Karpas-422 (cell line): ENCODE data around the gene RCSD1. TPM values are rescaled to one million over a fixed set of nuclear protein-coding genes. Genes with fewer than 3 reads are reported as not detected.

Experiments used
- DNase-seq: peaks from one replicate; pipeline ENCODE4 v3.0.0-alpha.2; 2015
- H2AFZ ChIP-seq: fragments of 200-600 bp; sonication (generic); 2 replicates; pipeline ENCODE4 v1.6.1; 2014; ENCODE audit warnings: antibody characterized with exemption, low read length, mixed read lengths
- H3K27ac ChIP-seq: fragments of 200-600 bp; sonication (generic); 2 replicates; pipeline ENCODE4 v1.5.1; 2014; ENCODE audit warnings: mild to moderate bottlenecking, low read length, moderate library complexity
- H3K27me3 ChIP-seq: fragments of 200-600 bp; sonication (generic); 2 replicates; pipeline ENCODE4 v1.6.1; 2014; ENCODE audit warnings: low read length, mixed read lengths
- H3K36me3 ChIP-seq: fragments of 200-600 bp; sonication (generic); 2 replicates; pipeline ENCODE4 v1.6.1; 2014; ENCODE audit warnings: low read length, mixed read lengths; ENCODE audit not compliant: insufficient read depth
- H3K4me1 ChIP-seq: fragments of 200-600 bp; sonication (generic); 2 replicates; pipeline ENCODE4 v1.6.1; 2014; ENCODE audit warnings: mild to moderate bottlenecking, low read length, mixed read lengths
- H3K4me2 ChIP-seq: fragments of 200-600 bp; sonication (generic); 2 replicates; pipeline ENCODE4 v1.6.1; 2014; ENCODE audit warnings: low read length, low read depth, mild to moderate bottlenecking; ENCODE audit not compliant: poor library complexity, severe bottlenecking
- H3K4me3 ChIP-seq: fragments of 200-600 bp; sonication (generic); 2 replicates; pipeline ENCODE4 v1.5.1; 2014; ENCODE audit warnings: mild to moderate bottlenecking, antibody characterized with exemption, low read length, mixed read lengths
- H3K79me2 ChIP-seq: fragments of 200-600 bp; sonication (generic); 2 replicates; pipeline ENCODE4 v1.6.1; 2014; ENCODE audit warnings: mild to moderate bottlenecking, low read length, mixed read lengths
- H3K9ac ChIP-seq: fragments of 200-600 bp; sonication (generic); 2 replicates; pipeline ENCODE4 v1.6.0; 2014; ENCODE audit warnings: low read length
- H3K9me2 ChIP-seq: fragments of 200-600 bp; sonication (generic), shearing (Covaris generic); replicated peaks from 2 replicates; pipeline ENCODE4 v1.6.0; 2014; ENCODE audit warnings: mild to moderate bottlenecking, low read length, moderate library complexity; ENCODE audit not compliant: insufficient read depth
- H3K9me3 ChIP-seq: fragments of 300-700, 200-600 bp; sonication (generic); 2 replicates; pipeline ENCODE4 v1.6.1; 2014; ENCODE audit warnings: low read length, mixed read lengths
- H4K20me1 ChIP-seq: fragments of 200-600 bp; sonication (generic); 2 replicates; pipeline ENCODE4 v1.6.1; 2014; ENCODE audit warnings: mild to moderate bottlenecking, antibody characterized with exemption, low read length, low read depth; ENCODE audit not compliant: insufficient read depth
- total RNA-seq: library from RNA; depleted of rRNA; stranded (reverse); fragments of >200 nt; shearing (Covaris generic); gene quantifications from 2 replicates; pipeline ENCODE4 v1.2.3, GENCODE V29; 2014; ENCODE audit warnings: low replicate concordance; rRNA removed

The RCSD1 gene, protein sequence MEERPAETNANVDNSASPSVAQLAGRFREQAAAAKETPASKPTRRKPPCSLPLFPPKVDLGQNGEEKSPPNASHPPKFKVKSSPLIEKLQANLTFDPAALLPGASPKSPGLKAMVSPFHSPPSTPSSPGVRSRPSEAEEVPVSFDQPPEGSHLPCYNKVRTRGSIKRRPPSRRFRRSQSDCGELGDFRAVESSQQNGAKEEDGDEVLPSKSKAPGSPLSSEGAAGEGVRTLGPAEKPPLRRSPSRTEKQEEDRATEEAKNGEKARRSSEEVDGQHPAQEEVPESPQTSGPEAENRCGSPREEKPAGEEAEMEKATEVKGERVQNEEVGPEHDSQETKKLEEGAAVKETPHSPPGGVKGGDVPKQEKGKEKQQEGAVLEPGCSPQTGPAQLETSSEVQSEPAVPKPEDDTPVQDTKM
- 85.4 and 116 TPM in 2 replicates for total RNA-seq

DNA sequence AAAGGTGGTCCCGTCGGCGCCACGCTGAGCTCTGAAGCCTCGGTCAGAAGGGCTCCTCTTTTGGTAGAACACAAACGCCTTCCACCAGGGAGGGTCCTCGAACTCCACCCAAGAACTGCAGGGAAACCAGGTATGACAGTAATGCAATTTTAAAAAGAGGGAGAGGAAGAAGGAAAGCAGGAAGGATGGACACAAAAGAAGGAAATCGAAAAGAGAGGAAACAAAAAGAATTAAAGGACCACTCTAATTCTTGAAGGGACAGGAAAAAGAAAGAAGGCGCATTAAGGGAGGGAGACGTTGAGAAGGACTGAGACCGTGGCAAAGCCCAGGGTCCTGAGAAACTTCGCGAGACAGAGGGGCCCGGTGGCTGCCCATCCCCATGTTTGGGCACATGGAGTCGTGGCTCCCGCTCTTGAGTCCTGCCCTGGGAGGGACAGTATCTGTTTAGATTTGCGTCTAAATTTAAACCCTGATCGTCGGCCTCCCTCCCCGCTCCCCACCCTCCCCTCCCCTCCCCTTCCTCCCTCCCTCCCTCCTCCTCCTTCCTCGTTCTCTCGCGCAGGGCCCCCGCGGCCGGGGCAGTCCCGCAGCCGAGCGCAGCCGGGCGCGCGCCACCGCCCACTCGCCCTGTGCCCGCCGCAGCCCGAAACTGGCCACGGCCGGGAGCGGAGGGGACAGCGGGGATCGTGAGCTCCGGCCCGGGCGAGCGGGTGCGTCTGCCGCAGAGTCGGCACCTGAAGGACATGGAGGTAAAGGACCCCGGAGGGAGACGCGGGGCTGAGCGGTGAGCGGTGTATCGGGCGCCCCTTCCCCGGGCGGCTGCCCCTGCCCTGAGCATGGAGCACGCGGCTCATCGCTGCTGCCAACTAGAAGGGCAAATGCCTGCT lies at the start of gene RCSD1:
RCSD1 (plus strand) TSS at position 552 of the 887 bp plus-strand sequence; CDS start at position 744, 192 bp downstream.
- H3K9me2 ChIP-seq = no peaks in the 10 kb centered on the region
- no peaks in the 10 kb centered on the region for H3K27me3 ChIP-seq
- H3K79me2 ChIP-seq = peaks cover 46% of the 10 kb centered on the region
- no peaks in the 10 kb centered on the region; the same call in 1 of the 2 replicates for H3K36me3 ChIP-seq
- peak within 1 kb of the TSS; percentile 94 for H3K4me2 ChIP-seq
- H4K20me1 ChIP-seq = no peaks in the 10 kb centered on the region
- DNase-seq = peak; percentile 87
- no peaks in the 10 kb centered on the region for H3K9me3 ChIP-seq
- H3K4me1 ChIP-seq = peaks cover 83% of the 10 kb centered on the region
- peak within 1 kb of the TSS; percentile 94 for H3K9ac ChIP-seq
- peak within 1 kb of the TSS; percentile 93 for H3K27ac ChIP-seq
- peak within 1 kb of the TSS; percentile 0; the same call in 1 of the 2 replicates for H2AFZ ChIP-seq
- H3K4me3 ChIP-seq = peak within 1 kb of the TSS; percentile 81

DNA sequence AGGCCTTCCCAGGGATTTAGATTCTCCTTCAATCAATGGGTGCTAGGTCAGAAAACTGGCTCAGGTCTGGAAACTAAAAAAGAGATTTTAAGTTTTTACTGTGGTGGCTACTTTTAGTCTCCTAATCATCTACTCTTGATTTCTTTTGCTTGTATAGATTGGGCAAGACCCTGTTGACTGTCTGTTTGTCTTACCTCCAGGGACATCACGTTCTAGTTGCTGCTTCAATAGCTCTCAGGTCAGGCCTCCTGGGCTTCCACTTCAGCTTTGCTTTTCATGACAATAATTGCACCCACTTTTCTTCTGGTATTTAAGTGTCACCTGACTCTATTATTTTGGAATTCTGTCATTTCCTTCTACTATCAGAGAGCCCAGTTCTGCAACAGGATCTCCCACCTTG lies 48.0 kb upstream of the RCSD1 start:
- no peak overlapping the region for H3K27ac ChIP-seq
- no peaks in the 10 kb centered on the region for H3K4me1 ChIP-seq
- no peaks in the 10 kb centered on the region for H3K9me2 ChIP-seq
- H3K9ac ChIP-seq = no peak overlapping the region
- no peaks in the 10 kb centered on the region for H3K9me3 ChIP-seq
- DNase-seq = no peak
- H3K4me2 ChIP-seq = no peak overlapping the region
- no peaks in the 10 kb centered on the region; the same call in 1 of the 2 replicates for H3K27me3 ChIP-seq
- H3K36me3 ChIP-seq = no peaks in the 10 kb centered on the region
- H3K79me2 ChIP-seq = no peaks in the 10 kb centered on the region
- H3K4me3 ChIP-seq = no peak overlapping the region
- no peak overlapping the region for H2AFZ ChIP-seq
- no peaks in the 10 kb centered on the region for H4K20me1 ChIP-seq

DNA sequence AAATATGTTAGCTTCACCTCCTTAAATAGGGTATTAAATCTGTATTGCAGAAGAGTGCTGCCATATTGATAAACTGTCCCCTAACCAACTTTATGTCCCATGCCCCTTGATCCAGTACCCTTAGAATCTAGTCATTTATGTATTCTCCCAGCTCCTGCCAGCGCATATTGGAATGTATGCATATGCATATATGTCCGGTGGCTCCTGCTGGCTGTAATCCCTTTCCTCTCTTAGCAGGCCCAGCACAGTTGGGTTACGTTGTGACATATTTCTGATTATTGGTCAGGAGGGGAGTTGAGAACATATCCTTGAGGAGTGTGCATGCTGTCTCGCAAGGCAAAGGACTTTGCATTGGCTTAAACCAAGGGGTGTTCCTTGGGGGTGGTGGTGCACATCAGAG lies 47.3 kb upstream of the RCSD1 start:
- Histone ChIP-seq H3K9ac (no peak overlapping the region), H3K79me2 (no peaks in the 10 kb centered on the region), H3K4me2 (no peak overlapping the region), H4K20me1 (no peaks in the 10 kb centered on the region), H3K4me1 (peaks cover 5% of the 10 kb centered on the region), H3K9me2 (no peaks in the 10 kb centered on the region), H3K27me3 (no peaks in the 10 kb centered on the region; the same call in 1 of the 2 replicates), H3K36me3 (no peaks in the 10 kb centered on the region), H2AFZ (no peak overlapping the region), H3K4me3 (no peak overlapping the region), H3K27ac (no peak overlapping the region), H3K9me3 (no peaks in the 10 kb centered on the region)
- DNase-seq = no peak

DNA sequence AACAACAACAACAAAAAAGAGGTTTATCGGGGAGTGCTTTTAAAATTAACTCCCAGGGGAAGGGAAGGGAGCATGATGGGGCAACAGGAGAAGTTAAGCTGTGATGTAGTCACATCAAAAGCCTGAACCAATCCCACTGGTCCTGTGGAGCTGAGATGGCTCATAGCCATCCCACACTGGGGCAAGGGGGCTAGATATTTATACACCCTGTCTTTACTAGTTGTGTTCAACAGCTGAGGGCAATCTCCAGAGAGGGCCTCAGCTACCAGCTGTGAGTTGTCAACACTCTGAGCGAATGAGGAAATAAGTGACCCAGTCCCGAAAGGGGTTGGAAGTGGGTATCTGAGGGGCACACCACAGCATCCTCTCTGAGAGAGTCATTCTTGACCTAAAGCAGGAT lies 45.5 kb upstream of the RCSD1 start:
- Histone ChIP-seq H3K4me1 (peaks cover 11% of the 10 kb centered on the region), H3K27ac (no peak overlapping the region), H3K4me3 (no peak overlapping the region), H3K79me2 (no peaks in the 10 kb centered on the region), H3K27me3 (no peaks in the 10 kb centered on the region; the same call in 1 of the 2 replicates), H3K9ac (no peak overlapping the region), H2AFZ (no peak overlapping the region), H4K20me1 (no peaks in the 10 kb centered on the region), H3K9me3 (no peaks in the 10 kb centered on the region), H3K9me2 (no peaks in the 10 kb centered on the region), H3K36me3 (no peaks in the 10 kb centered on the region), H3K4me2 (no peak overlapping the region)
- no peak for DNase-seq

DNA sequence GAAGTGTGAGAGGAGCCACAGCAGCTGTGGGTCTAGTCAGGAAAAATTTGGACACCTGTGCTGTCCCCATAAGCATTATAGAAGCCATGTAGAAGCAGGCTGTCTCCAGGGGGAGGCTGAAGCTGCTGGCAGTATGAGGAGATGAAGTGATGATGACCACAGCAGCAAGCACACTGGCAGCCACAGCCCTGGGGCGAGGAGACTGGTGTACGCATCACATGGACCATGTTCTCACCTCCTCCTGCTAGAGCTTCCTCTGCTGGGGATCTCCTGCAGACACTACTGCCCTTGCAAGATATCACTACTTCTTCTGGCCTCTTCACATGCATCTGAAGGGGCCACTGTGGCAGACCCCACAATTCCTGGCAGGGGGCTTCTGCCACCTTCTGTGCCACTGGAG lies 42.7 kb upstream of the RCSD1 start:
- Histone ChIP-seq H3K36me3 (no peaks in the 10 kb centered on the region), H3K79me2 (no peaks in the 10 kb centered on the region), H3K4me1 (peaks cover 13% of the 10 kb centered on the region), H3K9ac (no peak overlapping the region), H2AFZ (no peak overlapping the region), H4K20me1 (no peaks in the 10 kb centered on the region), H3K9me2 (no peaks in the 10 kb centered on the region), H3K27ac (no peak overlapping the region), H3K9me3 (no peaks in the 10 kb centered on the region), H3K4me3 (no peak overlapping the region), H3K27me3 (no peaks in the 10 kb centered on the region; the same call in 1 of the 2 replicates), H3K4me2 (no peak overlapping the region)
- DNase-seq = no peak

DNA sequence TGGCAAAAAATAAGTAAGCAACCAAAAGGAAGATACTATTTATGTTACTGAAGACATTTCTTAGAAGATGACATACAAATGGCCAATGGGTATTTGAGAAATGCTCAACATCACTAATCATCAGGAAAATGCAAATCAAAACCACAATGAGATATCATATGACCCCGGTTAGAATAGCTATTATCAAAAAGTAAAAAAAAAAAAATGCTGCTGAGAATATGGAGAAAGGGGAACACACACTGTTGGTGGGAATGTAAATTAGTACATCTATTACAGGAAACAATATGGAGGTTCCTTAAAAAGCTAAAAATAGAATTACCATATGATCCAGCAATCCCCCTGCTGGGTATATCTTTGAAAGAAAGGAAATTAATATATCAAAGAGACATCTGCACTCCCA lies 42.2 kb upstream of the RCSD1 start:
- Histone ChIP-seq H3K79me2 (no peaks in the 10 kb centered on the region), H3K4me2 (no peak overlapping the region), H3K4me3 (no peak overlapping the region), H3K9me2 (no peaks in the 10 kb centered on the region), H3K36me3 (no peaks in the 10 kb centered on the region), H4K20me1 (no peaks in the 10 kb centered on the region), H3K4me1 (peaks cover 13% of the 10 kb centered on the region), H3K9me3 (no peaks in the 10 kb centered on the region), H3K9ac (no peak overlapping the region), H3K27ac (no peak overlapping the region), H3K27me3 (no peaks in the 10 kb centered on the region; the same call in 1 of the 2 replicates), H2AFZ (no peak overlapping the region)
- peak; percentile 50 for DNase-seq

DNA sequence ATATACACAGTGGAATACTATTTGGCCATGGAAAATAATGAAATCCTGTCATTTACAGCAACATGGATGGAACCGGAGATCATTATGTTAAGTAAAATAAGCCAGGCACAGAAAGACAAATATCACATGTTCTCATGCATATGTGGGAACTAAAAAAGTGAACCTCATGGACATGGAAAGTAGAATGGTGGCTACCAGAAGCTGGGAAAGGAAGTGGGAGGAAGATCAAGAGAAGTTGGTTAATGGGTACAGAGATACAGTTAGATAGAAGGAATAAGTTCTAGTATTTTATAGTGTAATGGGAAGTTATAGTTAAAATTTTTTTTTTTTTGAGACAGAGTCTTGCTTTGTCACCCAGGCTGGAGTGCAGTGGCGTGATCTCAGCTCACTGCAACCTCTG lies 41.7 kb upstream of the RCSD1 start:
- no peak overlapping the region for H3K4me3 ChIP-seq
- H3K27ac ChIP-seq = no peak overlapping the region
- no peak overlapping the region for H3K9ac ChIP-seq
- no peaks in the 10 kb centered on the region for H3K36me3 ChIP-seq
- H3K79me2 ChIP-seq = no peaks in the 10 kb centered on the region
- peaks cover 13% of the 10 kb centered on the region for H3K4me1 ChIP-seq
- H2AFZ ChIP-seq = no peak overlapping the region
- no peaks in the 10 kb centered on the region for H4K20me1 ChIP-seq
- H3K4me2 ChIP-seq = no peak overlapping the region
- no peaks in the 10 kb centered on the region; the same call in 1 of the 2 replicates for H3K27me3 ChIP-seq
- H3K9me3 ChIP-seq = no peaks in the 10 kb centered on the region
- DNase-seq = no peak
- no peaks in the 10 kb centered on the region for H3K9me2 ChIP-seq

DNA sequence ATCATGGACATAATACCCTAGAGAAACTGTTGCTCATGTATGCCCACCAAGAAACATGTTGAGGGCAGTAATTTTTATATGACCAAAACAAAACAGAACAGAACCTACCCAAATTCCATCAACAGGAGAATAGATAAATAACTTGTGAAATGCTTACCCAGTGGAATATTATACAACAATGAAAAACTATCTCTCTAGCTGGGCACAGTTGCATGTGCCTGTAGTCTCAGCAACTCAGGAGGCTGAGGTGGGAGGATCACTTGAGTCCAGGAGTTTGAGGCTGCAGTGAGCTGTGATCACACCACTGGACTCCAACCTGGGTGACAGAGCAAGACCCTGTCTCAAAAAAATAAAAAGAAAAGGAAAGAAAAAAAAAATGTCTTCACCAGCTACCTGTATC lies 37.6 kb upstream of the RCSD1 start:
- H3K27ac ChIP-seq = no peak overlapping the region
- H3K4me3 ChIP-seq = no peak overlapping the region
- no peaks in the 10 kb centered on the region for H3K36me3 ChIP-seq
- H3K9ac ChIP-seq = no peak overlapping the region
- H3K4me2 ChIP-seq = no peak overlapping the region
- no peaks in the 10 kb centered on the region for H3K9me3 ChIP-seq
- peaks cover 11% of the 10 kb centered on the region for H3K4me1 ChIP-seq
- H3K9me2 ChIP-seq = no peaks in the 10 kb centered on the region
- H3K79me2 ChIP-seq = no peaks in the 10 kb centered on the region
- H2AFZ ChIP-seq = no peak overlapping the region
- H3K27me3 ChIP-seq = no peaks in the 10 kb centered on the region
- no peaks in the 10 kb centered on the region for H4K20me1 ChIP-seq
- no peak for DNase-seq
